Measurements from ENCODE around the gene PRICKLE4.

PRICKLE4 gene

GRCh38 chr6:41826343-41827022, 45.9 kb downstream of the PRICKLE4 start:
- Histone ChIP-seq H3K4me3 (ENCODE audit: low read depth, low read length) (no peak overlapping the region), H3K9me3 (ENCODE audit: control insufficient read depth, insufficient read depth, low read depth, low read length) (no peaks in the 10 kb centered on the region), H3K4me1 (ENCODE audit: control insufficient read depth, insufficient read depth, low read length) (peaks cover 2% of the 10 kb centered on the region; the same call in 1 of the 2 replicates), H3K27ac (ENCODE audit: extremely low read depth, low read depth, low read length) (no peak overlapping the region), H3K36me3 (ENCODE audit: control insufficient read depth in 2 of 2, insufficient read depth in 1 of 2, low read length in 2 of 2) (no peaks in the 10 kb centered on the region; a peak in 1 of 3 replicates)
- ChIA-PET CTCF (no interaction called here), POLR2A (no interaction called here)
- TF ChIP-seq PATZ1 (tag by site-specific recombination; IDR thresholded peaks at IDR 0.05) (no peak), ATF2 (tag by site-specific recombination; IDR thresholded peaks at IDR 0.05; ENCODE audit: low read depth) (peak; percentile 66; the same call in 1 of the 2 replicates), ZNF155 (tag by site-specific recombination; IDR thresholded peaks at IDR 0.05) (no peak), ZNF324 (tag by site-specific recombination; IDR thresholded peaks at IDR 0.05) (no peak), CTCF (tag by site-specific recombination; IDR thresholded peaks at IDR 0.05) (no peak), ZNF843 (tag by site-specific recombination; IDR thresholded peaks at IDR 0.05) (no peak), ZBTB20 (tag by site-specific recombination; IDR thresholded peaks at IDR 0.05) (0 out of 2 replicates have a peak, but pooled peaks have one; percentile 53), ZFP3 (tag by site-specific recombination; IDR thresholded peaks at IDR 0.05; ENCODE audit: low read depth) (no peak), SCRT2 (tag by site-specific recombination; IDR thresholded peaks at IDR 0.05) (0 out of 2 replicates have a peak, but pooled peaks have one; percentile 26)

- ChIA-PET CTCF (interaction anchor here (0.7 to 2.3 kb wide), 5 partner anchors 9 to 1032 kb away, joined by 3 to 13 read pairs (median 3); no protein-coding TSS in a partner anchor), POLR2A (no interaction called here)
- H3K4me3 ChIP-seq (ENCODE audit: low read depth, low read length): no peak overlapping the region
- no peak for TF ChIP-seq ZNF785 (tag by site-specific recombination; IDR thresholded peaks at IDR 0.05)
- no peaks in the 10 kb centered on the region; a peak in 1 of 3 replicates for H3K36me3 ChIP-seq (ENCODE audit: control insufficient read depth in 2 of 2, insufficient read depth in 1 of 2, low read length in 2 of 2)
- no peaks in the 10 kb centered on the region for H3K9me3 ChIP-seq (ENCODE audit: control insufficient read depth, insufficient read depth, low read depth, low read length)
- H3K27ac ChIP-seq (ENCODE audit: extremely low read depth, low read depth, low read length): no peak overlapping the region
- no peaks in the 10 kb centered on the region for H3K4me1 ChIP-seq (ENCODE audit: control insufficient read depth, insufficient read depth, low read length)
Measured at GRCh38 chr6:41832263-41832662, 51.7 kb downstream of the PRICKLE4 start.

GRCh38 chr6:41836022-41836659, 55.6 kb downstream of the PRICKLE4 start:
- no peaks in the 10 kb centered on the region for H3K4me1 ChIP-seq (ENCODE audit: control insufficient read depth, insufficient read depth, low read length)
- CTCF ChIA-PET: interaction anchor here (1.3 to 2.0 kb wide), 2 partner anchors 11 to 85 kb away, joined by 3 to 9 read pairs; partner anchors contain the start of genes BYSL and MED20
- TF ChIP-seq HOXA7 (CRISPR knock-in tag; IDR thresholded peaks at IDR 0.05; ENCODE audit: borderline replicate concordance) (no peak), ZNF596 (tag by site-specific recombination; IDR thresholded peaks at IDR 0.05) (no peak), ZNF473 (tag by site-specific recombination; IDR thresholded peaks at IDR 0.05) (no peak), GLIS1 (tag by site-specific recombination; IDR thresholded peaks at IDR 0.05) (no peak), ZNF704 (tag by site-specific recombination; IDR thresholded peaks at IDR 0.05) (no peak), KLF1 (tag by site-specific recombination; IDR thresholded peaks at IDR 0.05) (no peak), ZNF555 (tag by site-specific recombination; conservative IDR thresholded peaks at IDR 0.05) (no peak), ZNF837 (tag by site-specific recombination; IDR thresholded peaks at IDR 0.05) (no peak), ZNF146 (tag by site-specific recombination; IDR thresholded peaks at IDR 0.05) (no peak), SP7 (tag by site-specific recombination; IDR thresholded peaks at IDR 0.05) (no peak), ZNF426 (tag by site-specific recombination; IDR thresholded peaks at IDR 0.05) (no peak), YY2 (tag by site-specific recombination; IDR thresholded peaks at IDR 0.05) (no peak), WT1 (tag by site-specific recombination; IDR thresholded peaks at IDR 0.05) (no peak), KLF17 (tag by site-specific recombination; IDR thresholded peaks at IDR 0.05) (no peak)

More at GRCh38 chr6:41836022-41836659, 55.6 kb downstream of the PRICKLE4 start:
- H3K9me3 ChIP-seq (ENCODE audit: control insufficient read depth, insufficient read depth, low read depth, low read length): no peaks in the 10 kb centered on the region
- H3K4me3 ChIP-seq (ENCODE audit: low read depth, low read length): no peak overlapping the region
- no peak overlapping the region for H3K27ac ChIP-seq (ENCODE audit: extremely low read depth, low read depth, low read length)
- POLR2A ChIA-PET: no interaction called here
- no peaks in the 10 kb centered on the region for H3K36me3 ChIP-seq (ENCODE audit: control insufficient read depth in 2 of 2, insufficient read depth in 1 of 2, low read length in 2 of 2)
